Epithelial cell of prostate (primary cell): Measurements from ENCODE around the gene APBB1IP.
"Not testable (repeated sequence)": the region's sequence is repeated elsewhere in the genome, so short reads cannot be mapped to it uniquely, and the experiment has no call there.

Source experiments
- DNase-seq: peaks from one replicate; pipeline ENCODE4 v3.0.0-alpha.2; 2011; ENCODE audit warnings: low read depth, low spot score
- H3K27ac ChIP-seq: fragments of 450-650 bp; 2 replicates; pipeline ENCODE4 v1.5.1; 2017; ENCODE audit warnings: mild to moderate bottlenecking

APBB1IP gene

GRCh38 chr10:26550774-26551526, 112.8 kb downstream of the APBB1IP start:
- DNase-seq = no peak
- H3K27ac ChIP-seq = no peak overlapping the region

GRCh38 chr10:26554246-26554645, 116.1 kb downstream of the APBB1IP start:
- no peak for DNase-seq
- no peak overlapping the region for H3K27ac ChIP-seq

GRCh38 chr10:26555719-26556368, 117.7 kb downstream of the APBB1IP start:
- no peak overlapping the region for H3K27ac ChIP-seq

GRCh38 chr10:26556748-26557640, 118.9 kb downstream of the APBB1IP start:
- no peak overlapping the region for H3K27ac ChIP-seq
- DNase-seq = no peak

More at GRCh38 chr10:26555719-26556368, 117.7 kb downstream of the APBB1IP start:
- peak; percentile 29 for DNase-seq

- no peak overlapping the region for H3K27ac ChIP-seq
- DNase-seq = no peak
Observed at GRCh38 chr10:26557641-26558014, 119.5 kb downstream of the APBB1IP start.

GRCh38 chr10:26566525-26567350, 128.6 kb downstream of the APBB1IP start:
- H3K27ac ChIP-seq = no peak overlapping the region
- no peak for DNase-seq

GRCh38 chr10:26567351-26567721, 129.2 kb downstream of the APBB1IP start:
- DNase-seq = no peak
- no peak overlapping the region for H3K27ac ChIP-seq

GRCh38 chr10:26571655-26572054, 133.5 kb downstream of the APBB1IP start:
- no peak for DNase-seq
- no peak overlapping the region for H3K27ac ChIP-seq

- H3K27ac ChIP-seq = no peak overlapping the region
- no peak for DNase-seq
Observed at GRCh38 chr10:26573674-26574073, 135.5 kb downstream of the APBB1IP start.

- no peak overlapping the region for H3K27ac ChIP-seq
- no peak for DNase-seq
Observed at GRCh38 chr10:26574783-26575182, 136.6 kb downstream of the APBB1IP start.

GRCh38 chr10:26578371-26578770, 140.2 kb downstream of the APBB1IP start:
- not testable (repeated sequence) for DNase-seq, H3K27ac ChIP-seq

GRCh38 chr10:26579256-26580063, 141.3 kb downstream of the APBB1IP start:
- no peak for DNase-seq
- H3K27ac ChIP-seq = no peak overlapping the region

- DNase-seq = no peak
- no peak overlapping the region for H3K27ac ChIP-seq
Observed at GRCh38 chr10:26586211-26586610, 148.1 kb downstream of the APBB1IP start.

- no peak for DNase-seq
- no peak overlapping the region for H3K27ac ChIP-seq
Observed at GRCh38 chr10:26588611-26589010, 150.5 kb downstream of the APBB1IP start.

GRCh38 chr10:26589813-26590212, 151.7 kb downstream of the APBB1IP start:
- DNase-seq, H3K27ac ChIP-seq: not testable (repeated sequence)

GRCh38 chr10:26593896-26594295, 155.8 kb downstream of the APBB1IP start:
- no peak for DNase-seq
- no peak overlapping the region for H3K27ac ChIP-seq

GRCh38 chr10:26603283-26603682, 165.1 kb downstream of the APBB1IP start:
- DNase-seq = not testable (repeated sequence)

GRCh38 chr10:26604320-26605093, 166.4 kb downstream of the APBB1IP start:
- H3K27ac ChIP-seq, DNase-seq: not testable (repeated sequence)

More at GRCh38 chr10:26603283-26603682, 165.1 kb downstream of the APBB1IP start:
- H3K27ac ChIP-seq = not testable (repeated sequence)
